ENCODE data around the gene ARHGDIA.

- TF ChIP-seq, protein P1, sequence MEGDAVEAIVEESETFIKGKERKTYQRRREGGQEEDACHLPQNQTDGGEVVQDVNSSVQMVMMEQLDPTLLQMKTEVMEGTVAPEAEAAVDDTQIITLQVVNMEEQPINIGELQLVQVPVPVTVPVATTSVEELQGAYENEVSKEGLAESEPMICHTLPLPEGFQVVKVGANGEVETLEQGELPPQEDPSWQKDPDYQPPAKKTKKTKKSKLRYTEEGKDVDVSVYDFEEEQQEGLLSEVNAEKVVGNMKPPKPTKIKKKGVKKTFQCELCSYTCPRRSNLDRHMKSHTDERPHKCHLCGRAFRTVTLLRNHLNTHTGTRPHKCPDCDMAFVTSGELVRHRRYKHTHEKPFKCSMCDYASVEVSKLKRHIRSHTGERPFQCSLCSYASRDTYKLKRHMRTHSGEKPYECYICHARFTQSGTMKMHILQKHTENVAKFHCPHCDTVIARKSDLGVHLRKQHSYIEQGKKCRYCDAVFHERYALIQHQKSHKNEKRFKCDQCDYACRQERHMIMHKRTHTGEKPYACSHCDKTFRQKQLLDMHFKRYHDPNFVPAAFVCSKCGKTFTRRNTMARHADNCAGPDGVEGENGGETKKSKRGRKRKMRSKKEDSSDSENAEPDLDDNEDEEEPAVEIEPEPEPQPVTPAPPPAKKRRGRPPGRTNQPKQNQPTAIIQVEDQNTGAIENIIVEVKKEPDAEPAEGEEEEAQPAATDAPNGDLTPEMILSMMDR (IDR thresholded peaks at IDR 0.05; ENCODE audit: insufficient read depth, low read length) = no peak
- TF ChIP-seq POLR2AphosphoS5 (IDR thresholded peaks at IDR 0.05; ENCODE audit: low read depth) (peak; percentile 22; the same call in 1 of the 2 replicates), REST (IDR thresholded peaks at IDR 0.05; ENCODE audit: insufficient replicate concordance, low read depth) (no peak), GABPA (IDR thresholded peaks at IDR 0.05; ENCODE audit: low read depth) (no peak)
Observed at GRCh38 chr17:81911969-81912368, 40.8 kb upstream of the ARHGDIA start.

Data from HL-60 (cell line).